ENCODE results near the gene UTF1. TPM values are rescaled to one million over a fixed set of nuclear protein-coding genes. Genes with fewer than 3 reads are reported as not detected.

UTF1 gene
- total RNA-seq, 1 donor from 2014 or later: not detected

- Mint-ChIP-seq H3K4me3 (peak within 1 kb of the TSS; percentile 45), H3K9me3 (no peaks in the 10 kb centered on the region), H3K36me3 (no peaks in the 10 kb centered on the region), H3K27ac (no peak within 1 kb of the TSS), H3K27me3 (ENCODE audit: low read depth) (peaks cover 11% of the 10 kb centered on the region), H3K4me1 (peaks cover 22% of the 10 kb centered on the region)
- no peak for TF ChIP-seq CTCF (IDR thresholded peaks at IDR 0.05; ENCODE audit: unreplicated experiment)
- no peak for DNase-seq (ENCODE audit: low spot score in 2 of 2, unreplicated experiment in 2 of 2)
These were observed 46.6 kb downstream of the UTF1 start, which contains the start of gene ADAM8 for GRCh38 chr10:133276435-133277201. TSS of gene ADAM8 (minus strand) at chr10:133276868. CDS start at chr10:133276817, 51 bp downstream.

DNA sequence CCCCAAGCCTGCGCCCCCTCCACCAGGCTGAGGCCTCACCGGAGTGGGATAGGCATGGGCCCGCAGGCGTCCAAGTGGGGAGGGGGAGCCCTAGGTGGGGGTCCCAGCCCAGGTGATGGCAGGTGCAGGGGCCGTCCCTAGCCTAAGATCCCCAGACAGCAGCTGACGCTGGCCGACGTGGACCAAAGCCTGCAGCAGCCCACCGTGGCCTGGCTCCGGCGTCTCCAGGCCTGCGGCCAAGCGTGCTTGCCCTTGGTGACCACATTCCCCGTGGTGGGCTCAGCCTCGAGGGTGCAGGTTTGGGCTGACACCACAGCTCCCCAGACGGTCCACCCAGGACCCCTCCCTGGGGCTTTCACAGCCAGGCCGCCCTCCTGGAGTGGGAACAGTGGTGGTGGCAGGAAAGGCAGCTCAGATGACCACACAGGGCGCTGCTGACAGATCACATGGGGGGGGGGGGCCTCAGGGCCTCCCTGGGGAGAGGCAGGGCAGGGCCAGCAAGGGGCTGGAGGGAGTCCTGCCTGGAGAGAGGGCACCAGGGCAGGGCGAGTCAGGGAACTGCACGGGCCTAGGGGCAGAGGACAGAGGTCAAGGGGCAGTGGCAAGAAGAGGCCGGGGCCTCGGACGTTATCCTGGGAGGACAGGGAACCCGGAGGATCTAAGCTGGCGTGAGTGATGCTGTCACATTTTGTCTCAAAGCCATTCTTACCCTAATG is 47.4 kb downstream of the UTF1 start:
- no peak overlapping the region for H3K4me3 Mint-ChIP-seq
- H3K27me3 Mint-ChIP-seq (ENCODE audit: low read depth): peaks cover 11% of the 10 kb centered on the region
- peaks cover 22% of the 10 kb centered on the region for H3K4me1 Mint-ChIP-seq
- H3K9me3 Mint-ChIP-seq: no peaks in the 10 kb centered on the region
- no peak overlapping the region for H3K27ac Mint-ChIP-seq
- DNase-seq (ENCODE audit: low spot score in 2 of 2, unreplicated experiment in 2 of 2): no peak
- no peak for TF ChIP-seq CTCF (IDR thresholded peaks at IDR 0.05; ENCODE audit: unreplicated experiment)
- H3K36me3 Mint-ChIP-seq: peaks cover 5% of the 10 kb centered on the region

GRCh38 chr10:133277993-133278576 is 48.1 kb downstream of the UTF1 start:
- peaks cover 7% of the 10 kb centered on the region for H3K36me3 Mint-ChIP-seq
- no peak for DNase-seq (ENCODE audit: low spot score in 2 of 2, unreplicated experiment in 2 of 2)
- no peak for TF ChIP-seq CTCF (IDR thresholded peaks at IDR 0.05; ENCODE audit: unreplicated experiment)
- peaks cover 22% of the 10 kb centered on the region for H3K4me1 Mint-ChIP-seq
- peaks cover 11% of the 10 kb centered on the region for H3K27me3 Mint-ChIP-seq (ENCODE audit: low read depth)
- H3K4me3 Mint-ChIP-seq: peak overlapping the region; percentile 30
- H3K9me3 Mint-ChIP-seq: no peaks in the 10 kb centered on the region
- H3K27ac Mint-ChIP-seq: peak overlapping the region; percentile 72

DNA sequence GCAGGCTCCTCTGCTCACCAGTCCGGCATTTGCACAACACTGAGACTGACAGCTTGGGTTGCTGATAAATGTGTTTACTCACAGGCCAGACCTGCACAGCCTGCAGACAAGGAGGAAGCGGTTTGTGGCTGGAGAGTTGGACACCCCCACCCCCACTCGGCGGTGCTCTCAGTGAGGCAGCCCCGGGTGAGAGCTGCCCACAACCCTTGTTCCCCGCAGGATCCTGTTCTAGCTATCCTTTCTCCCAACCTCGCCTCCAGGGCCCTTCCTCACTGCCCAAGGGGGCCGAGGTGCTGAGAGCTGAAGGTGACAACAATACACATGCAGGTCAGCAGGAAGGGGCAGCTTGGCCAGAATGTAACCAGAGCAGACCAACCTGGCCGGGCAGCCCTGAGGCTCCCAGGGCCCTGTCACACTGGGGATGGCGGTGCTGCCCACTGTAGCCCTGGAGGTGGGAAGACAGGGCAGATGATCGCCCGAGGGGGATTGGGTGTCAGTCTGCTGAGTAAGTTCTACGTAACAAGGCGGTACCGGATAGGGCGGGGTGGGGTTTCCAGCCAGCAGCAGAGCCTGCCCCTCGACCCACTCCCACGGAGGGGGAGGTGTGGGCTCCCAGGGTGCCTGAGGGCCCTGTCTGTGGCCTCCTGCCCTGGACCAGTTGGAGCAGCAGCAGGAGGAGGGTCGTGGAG is 48.7 kb downstream of the UTF1 start:
- TF ChIP-seq CTCF (IDR thresholded peaks at IDR 0.05; ENCODE audit: unreplicated experiment): no peak
- Mint-ChIP-seq H3K27ac (peak overlapping the region; percentile 72), H3K27me3 (ENCODE audit: low read depth) (peaks cover 11% of the 10 kb centered on the region), H3K9me3 (no peaks in the 10 kb centered on the region), H3K4me3 (peak overlapping the region; percentile 30), H3K4me1 (peaks cover 22% of the 10 kb centered on the region), H3K36me3 (peaks cover 8% of the 10 kb centered on the region)
- DNase-seq (ENCODE audit: low spot score in 2 of 2, unreplicated experiment in 2 of 2): no peak

All from mesothelial cell of epicardium (in vitro differentiated cells).